Measurements from ENCODE around the gene SERPINB11.

GRCh38 chr18:63736876-63737275 lies 34.1 kb downstream of the SERPINB11 start:
- TF ChIP-seq TAF1 (IDR thresholded peaks at IDR 0.05; ENCODE audit: borderline replicate concordance, low read depth, low read length) = no peak
- no peak for TF ChIP-seq POLR2AphosphoS5 (IDR thresholded peaks at IDR 0.05; ENCODE audit: low read depth, low read length)
- no peak for TF ChIP-seq POLR2A (IDR thresholded peaks at IDR 0.05; ENCODE audit: low read depth, low read length)

Measured in GM12892 (cell line).